ENCODE measurements around the gene PKD1.
"Not testable (repeated sequence)": the region's sequence is repeated elsewhere in the genome, so short reads cannot be mapped to it uniquely, and the experiment has no call there.

PKD1 gene

DNA sequence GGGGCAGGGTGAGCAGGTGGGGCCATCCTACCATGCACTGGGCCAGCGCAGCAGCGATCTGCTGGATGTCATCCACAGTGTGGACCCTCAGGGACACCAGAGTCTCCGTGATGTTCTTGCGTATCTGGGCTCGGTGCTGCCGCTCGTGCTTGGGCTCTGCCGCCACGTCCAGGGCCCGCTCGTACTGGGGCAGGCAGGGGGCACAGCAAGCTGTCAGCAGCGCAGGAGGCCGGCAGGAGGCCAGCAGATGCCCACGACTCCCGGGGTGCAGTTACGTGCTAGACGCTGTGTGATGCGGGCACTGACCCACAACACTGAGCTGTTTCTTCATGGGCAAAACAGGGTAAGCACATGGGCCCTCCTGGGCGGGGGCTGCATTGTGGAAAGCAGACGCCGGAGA is 30.4 kb downstream of the PKD1 start:
- not testable (repeated sequence) for H3K4me3 ChIP-seq (ENCODE audit: low read depth, low read length); H3K27ac ChIP-seq (ENCODE audit: low read depth, low read length); H3K36me3 ChIP-seq (ENCODE audit: insufficient read depth, low read length); H3K27me3 ChIP-seq (ENCODE audit: insufficient read depth, low read length); H3K4me1 ChIP-seq (ENCODE audit: control insufficient read depth, insufficient read depth, low read length, unreplicated experiment); H3K79me2 ChIP-seq (ENCODE audit: control insufficient read depth, insufficient read depth, low read length, unreplicated experiment); H2AFZ ChIP-seq (ENCODE audit: low read length, unreplicated experiment)

DNA sequence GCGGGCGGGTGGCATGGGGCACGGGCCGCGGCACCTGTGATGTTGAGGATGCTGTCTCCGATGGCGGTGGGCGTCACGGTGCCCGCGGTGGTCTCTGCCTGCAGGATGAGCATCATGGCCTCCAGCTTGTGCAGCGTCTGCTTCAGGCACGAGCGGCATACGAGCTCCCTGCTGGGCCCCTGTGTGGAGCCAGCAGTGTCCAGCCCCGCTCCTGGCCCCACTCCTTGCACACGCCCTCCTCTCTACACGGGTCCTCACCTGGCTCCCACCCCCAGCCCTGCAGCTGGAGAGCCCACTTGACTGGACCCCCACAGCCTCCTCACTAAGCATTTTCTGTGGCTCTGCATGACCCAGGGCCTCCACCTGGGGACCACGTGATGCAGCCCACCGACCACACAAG is 31.2 kb downstream of the PKD1 start:
- H2AFZ ChIP-seq (ENCODE audit: low read length, unreplicated experiment); H3K36me3 ChIP-seq (ENCODE audit: insufficient read depth, low read length); H3K4me3 ChIP-seq (ENCODE audit: low read depth, low read length); H3K79me2 ChIP-seq (ENCODE audit: control insufficient read depth, insufficient read depth, low read length, unreplicated experiment); H3K27ac ChIP-seq (ENCODE audit: low read depth, low read length); H3K27me3 ChIP-seq (ENCODE audit: insufficient read depth, low read length); H3K4me1 ChIP-seq (ENCODE audit: control insufficient read depth, insufficient read depth, low read length, unreplicated experiment): not testable (repeated sequence)

DNA sequence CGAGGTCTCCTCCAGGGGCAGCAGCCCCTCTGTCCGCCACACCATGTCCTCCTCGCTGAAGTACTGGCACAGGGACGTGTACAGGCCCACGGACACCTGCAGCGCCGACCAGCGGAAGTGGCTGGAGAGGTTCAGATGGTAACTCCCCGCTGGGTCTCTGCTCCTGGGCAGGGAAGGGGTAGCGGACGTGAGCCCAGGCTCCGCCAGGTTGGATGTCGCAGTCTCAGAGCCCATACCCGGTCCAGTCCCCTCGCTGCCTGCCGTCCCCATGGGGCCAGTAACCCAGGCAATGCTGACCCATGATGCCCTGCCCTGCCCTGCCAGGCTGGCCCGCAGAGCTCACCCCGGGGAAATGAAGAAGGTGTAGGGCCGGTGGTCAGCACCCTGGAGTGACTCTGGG is 33.2 kb downstream of the PKD1 start:
- Histone ChIP-seq H3K4me1 (ENCODE audit: control insufficient read depth, insufficient read depth, low read length, unreplicated experiment) (peaks cover 7% of the 10 kb centered on the region), H3K27ac (ENCODE audit: low read depth, low read length) (no peak overlapping the region), H3K36me3 (ENCODE audit: insufficient read depth, low read length) (no peaks in the 10 kb centered on the region), H2AFZ (ENCODE audit: low read length, unreplicated experiment) (no peak overlapping the region), H3K79me2 (ENCODE audit: control insufficient read depth, insufficient read depth, low read length, unreplicated experiment) (no peaks in the 10 kb centered on the region), H3K27me3 (ENCODE audit: insufficient read depth, low read length) (no peaks in the 10 kb centered on the region), H3K4me3 (ENCODE audit: low read depth, low read length) (no peak overlapping the region)

DNA sequence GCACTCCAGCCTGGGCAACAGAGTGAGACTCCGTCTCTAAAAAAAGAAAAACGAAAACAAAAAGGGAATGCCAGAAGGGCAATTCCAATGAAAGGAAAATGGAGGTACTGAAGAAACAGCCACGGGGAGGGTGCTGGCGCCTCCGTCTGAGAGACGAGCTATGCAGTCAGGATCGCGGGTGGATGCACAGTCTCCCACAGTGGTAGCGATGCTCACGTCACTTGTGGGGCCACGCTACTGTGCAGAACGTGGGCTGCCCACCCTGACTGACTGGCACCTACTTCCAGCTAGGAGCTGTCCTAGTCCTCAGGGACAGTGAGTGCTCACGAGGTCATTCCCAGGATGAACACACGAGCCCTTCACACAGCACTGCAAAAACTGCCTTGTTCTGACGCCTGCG is 34.1 kb downstream of the PKD1 start:
- not testable (repeated sequence) for H3K4me1 ChIP-seq (ENCODE audit: control insufficient read depth, insufficient read depth, low read length, unreplicated experiment); H2AFZ ChIP-seq (ENCODE audit: low read length, unreplicated experiment); H3K27ac ChIP-seq (ENCODE audit: low read depth, low read length); H3K27me3 ChIP-seq (ENCODE audit: insufficient read depth, low read length); H3K36me3 ChIP-seq (ENCODE audit: insufficient read depth, low read length); H3K79me2 ChIP-seq (ENCODE audit: control insufficient read depth, insufficient read depth, low read length, unreplicated experiment); H3K4me3 ChIP-seq (ENCODE audit: low read depth, low read length)

DNA sequence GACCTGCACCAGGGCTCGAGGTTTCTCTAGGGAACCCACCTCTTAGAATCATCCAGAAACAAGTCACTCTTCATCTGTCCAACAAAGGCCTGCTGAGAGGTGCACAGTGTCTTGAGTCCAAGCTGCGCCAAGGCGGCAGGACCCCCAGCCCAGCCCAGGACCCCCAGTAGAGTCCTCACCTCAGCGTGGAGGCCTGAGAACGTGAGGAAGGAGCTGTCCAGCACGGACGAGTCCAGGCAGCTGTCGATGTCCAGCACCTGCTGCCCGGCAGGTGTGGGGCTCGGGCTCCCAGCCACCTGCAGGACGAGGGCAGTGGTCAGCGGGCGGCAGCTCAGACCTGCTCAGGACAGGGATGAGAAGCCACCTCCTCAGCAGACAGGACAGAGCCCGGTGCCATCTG is 38.0 kb downstream of the PKD1 start:
- not testable (repeated sequence) for H2AFZ ChIP-seq (ENCODE audit: low read length, unreplicated experiment); H3K27ac ChIP-seq (ENCODE audit: low read depth, low read length); H3K36me3 ChIP-seq (ENCODE audit: insufficient read depth, low read length); H3K4me1 ChIP-seq (ENCODE audit: control insufficient read depth, insufficient read depth, low read length, unreplicated experiment); H3K79me2 ChIP-seq (ENCODE audit: control insufficient read depth, insufficient read depth, low read length, unreplicated experiment); H3K27me3 ChIP-seq (ENCODE audit: insufficient read depth, low read length); H3K4me3 ChIP-seq (ENCODE audit: low read depth, low read length)

DNA sequence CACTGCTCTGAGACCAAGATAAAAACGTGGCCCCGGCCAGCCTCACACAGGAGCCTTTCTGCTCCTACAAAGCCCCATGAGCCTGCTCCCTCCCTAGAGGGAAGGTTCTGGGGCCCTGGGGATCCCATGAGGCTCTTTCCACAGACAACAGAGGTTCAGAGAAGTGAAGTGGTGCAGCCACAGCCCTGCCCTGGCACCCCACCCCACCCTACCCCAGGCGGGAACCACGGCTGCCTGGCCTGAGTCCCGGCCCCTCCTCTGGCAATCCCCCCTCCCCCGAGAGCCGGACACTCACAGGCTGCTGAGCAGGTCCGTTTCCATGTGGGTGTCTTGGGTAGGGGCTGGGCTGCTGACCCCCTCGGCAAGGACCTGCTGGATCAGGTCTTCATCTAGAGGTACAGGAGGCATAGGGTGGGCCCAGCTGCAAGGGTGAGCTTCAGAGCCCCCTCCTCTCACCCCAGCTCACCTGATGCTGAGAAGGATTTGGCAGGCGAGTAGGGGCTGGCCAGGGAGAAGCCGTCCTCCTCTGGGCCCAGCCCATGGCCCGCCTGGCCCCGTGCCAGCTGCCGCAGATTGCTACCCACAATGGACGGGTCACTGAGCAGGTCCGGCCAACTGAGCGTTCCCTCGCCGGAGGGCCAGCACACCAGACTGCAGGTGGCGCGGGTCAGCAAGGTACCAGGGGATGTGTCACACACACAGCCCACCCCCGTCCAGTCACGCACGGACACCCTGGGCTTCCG is 38.7 kb downstream of the PKD1 start:
- Histone ChIP-seq H3K27me3 (ENCODE audit: insufficient read depth, low read length) (no peaks in the 10 kb centered on the region), H3K79me2 (ENCODE audit: control insufficient read depth, insufficient read depth, low read length, unreplicated experiment) (no peaks in the 10 kb centered on the region), H3K27ac (ENCODE audit: low read depth, low read length) (no peak overlapping the region), H2AFZ (ENCODE audit: low read length, unreplicated experiment) (no peak overlapping the region), H3K36me3 (ENCODE audit: insufficient read depth, low read length) (peaks cover 6% of the 10 kb centered on the region; the same call in 1 of the 2 replicates), H3K4me1 (ENCODE audit: control insufficient read depth, insufficient read depth, low read length, unreplicated experiment) (peaks cover 9% of the 10 kb centered on the region), H3K4me3 (ENCODE audit: low read depth, low read length) (no peak overlapping the region)

DNA sequence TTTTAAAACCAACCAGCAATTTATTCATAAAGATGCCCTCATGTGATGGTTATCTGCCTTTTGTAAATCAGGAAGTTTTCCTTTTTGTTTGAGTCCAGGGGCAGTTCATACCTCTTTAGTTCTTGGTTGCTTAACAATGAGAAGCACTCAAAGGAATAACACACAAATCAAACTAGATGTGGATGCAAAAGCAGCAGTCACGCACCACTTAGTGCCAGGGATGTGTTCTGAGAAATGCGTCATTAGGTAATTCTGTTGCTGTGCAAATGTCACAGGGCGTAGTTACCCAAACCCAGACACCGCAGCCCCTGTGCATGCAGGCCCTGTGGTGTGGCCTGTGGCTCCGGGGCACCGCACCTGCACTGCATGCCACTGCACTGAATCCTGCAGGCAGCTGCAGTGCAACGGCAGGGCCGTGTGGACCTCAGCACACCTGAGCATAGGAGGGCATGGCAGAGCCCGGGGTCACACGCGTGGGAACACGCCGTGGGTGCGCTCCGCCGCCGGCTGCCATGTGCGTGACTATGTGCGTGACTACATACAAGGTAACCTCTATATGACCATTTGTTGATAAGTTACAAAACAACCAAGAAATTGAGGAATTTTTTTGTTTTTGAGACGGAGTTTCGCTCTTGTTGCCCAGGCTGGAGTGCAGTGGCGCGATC is 39.6 kb downstream of the PKD1 start:
- Histone ChIP-seq H3K4me3 (ENCODE audit: low read depth, low read length) (no peak overlapping the region), H3K79me2 (ENCODE audit: control insufficient read depth, insufficient read depth, low read length, unreplicated experiment) (no peaks in the 10 kb centered on the region), H2AFZ (ENCODE audit: low read length, unreplicated experiment) (no peak overlapping the region), H3K27me3 (ENCODE audit: insufficient read depth, low read length) (no peaks in the 10 kb centered on the region), H3K27ac (ENCODE audit: low read depth, low read length) (peak overlapping the region; percentile 40; the same call in 1 of the 2 replicates), H3K36me3 (ENCODE audit: insufficient read depth, low read length) (peaks cover 12% of the 10 kb centered on the region; the same call in 1 of the 2 replicates), H3K4me1 (ENCODE audit: control insufficient read depth, insufficient read depth, low read length, unreplicated experiment) (peaks cover 9% of the 10 kb centered on the region)

DNA sequence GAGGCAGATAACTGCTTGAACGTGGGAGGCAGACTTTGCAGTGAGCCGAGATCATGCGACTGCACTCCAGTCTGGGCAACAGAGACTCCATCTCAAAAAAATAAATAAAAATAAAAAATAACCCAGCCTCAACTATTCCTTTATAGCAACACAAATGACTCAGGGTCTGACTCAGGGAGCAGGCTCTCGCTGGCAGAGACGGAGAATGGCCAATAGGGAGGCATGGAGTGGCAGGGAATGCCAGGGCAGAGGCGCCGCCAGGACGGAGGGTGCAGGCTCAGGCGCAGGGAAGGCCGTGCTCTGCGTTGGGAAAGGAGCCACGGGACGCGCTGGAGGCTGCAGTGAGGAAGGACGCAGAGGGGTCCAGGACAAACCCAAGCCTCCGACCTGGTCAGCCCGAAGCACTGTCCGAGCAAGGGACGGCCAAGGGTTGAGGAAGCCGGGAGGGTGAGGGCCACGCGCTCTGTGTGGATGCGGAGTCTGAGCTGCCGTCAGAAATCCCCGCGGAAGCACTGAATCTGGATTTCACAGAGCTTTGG is 40.3 kb downstream of the PKD1 start:
- peaks cover 16% of the 10 kb centered on the region; the same call in 1 of the 2 replicates for H3K36me3 ChIP-seq (ENCODE audit: insufficient read depth, low read length)
- H3K27ac ChIP-seq (ENCODE audit: low read depth, low read length), result peak overlapping the region; percentile 40; the same call in 1 of the 2 replicates

DNA sequence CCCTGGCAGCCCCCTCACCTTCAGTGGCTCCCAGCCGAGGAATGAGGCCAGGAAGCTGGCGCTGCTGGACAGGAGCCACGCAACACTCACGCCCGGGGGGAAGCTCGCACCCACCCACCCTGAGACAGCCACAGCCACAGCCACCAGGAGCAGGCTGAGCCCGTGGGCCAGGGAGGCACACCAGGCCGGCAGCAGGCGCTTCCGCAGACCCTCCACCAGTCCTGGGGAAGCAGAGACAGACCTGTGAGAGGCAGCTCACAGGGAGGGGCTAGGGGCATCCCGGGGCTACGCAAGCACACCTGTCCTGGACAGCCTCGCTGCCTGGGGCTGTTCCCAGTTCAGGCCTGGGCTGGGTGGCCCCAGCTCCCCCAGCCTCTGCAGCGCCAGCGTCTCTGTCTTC is 41.9 kb downstream of the PKD1 start:
- no peaks in the 10 kb centered on the region for H3K27me3 ChIP-seq (ENCODE audit: insufficient read depth, low read length)
- peaks cover 21% of the 10 kb centered on the region; the same call in 1 of the 2 replicates for H3K36me3 ChIP-seq (ENCODE audit: insufficient read depth, low read length)
- H3K27ac ChIP-seq (ENCODE audit: low read depth, low read length), result no peak overlapping the region
- no peak overlapping the region for H2AFZ ChIP-seq (ENCODE audit: low read length, unreplicated experiment)
- H3K4me3 ChIP-seq (ENCODE audit: low read depth, low read length), result no peak overlapping the region
- peaks cover 9% of the 10 kb centered on the region for H3K4me1 ChIP-seq (ENCODE audit: control insufficient read depth, insufficient read depth, low read length, unreplicated experiment)
- H3K79me2 ChIP-seq (ENCODE audit: control insufficient read depth, insufficient read depth, low read length, unreplicated experiment), result no peaks in the 10 kb centered on the region

More for the DNA sequence above, 40.3 kb downstream of the PKD1 start:
- no peak overlapping the region for H3K4me3 ChIP-seq (ENCODE audit: low read depth, low read length)
- no peaks in the 10 kb centered on the region for H3K79me2 ChIP-seq (ENCODE audit: control insufficient read depth, insufficient read depth, low read length, unreplicated experiment)
- no peaks in the 10 kb centered on the region for H3K27me3 ChIP-seq (ENCODE audit: insufficient read depth, low read length)
- H3K4me1 ChIP-seq (ENCODE audit: control insufficient read depth, insufficient read depth, low read length, unreplicated experiment), result peaks cover 9% of the 10 kb centered on the region
- H2AFZ ChIP-seq (ENCODE audit: low read length, unreplicated experiment), result no peak overlapping the region

DNA sequence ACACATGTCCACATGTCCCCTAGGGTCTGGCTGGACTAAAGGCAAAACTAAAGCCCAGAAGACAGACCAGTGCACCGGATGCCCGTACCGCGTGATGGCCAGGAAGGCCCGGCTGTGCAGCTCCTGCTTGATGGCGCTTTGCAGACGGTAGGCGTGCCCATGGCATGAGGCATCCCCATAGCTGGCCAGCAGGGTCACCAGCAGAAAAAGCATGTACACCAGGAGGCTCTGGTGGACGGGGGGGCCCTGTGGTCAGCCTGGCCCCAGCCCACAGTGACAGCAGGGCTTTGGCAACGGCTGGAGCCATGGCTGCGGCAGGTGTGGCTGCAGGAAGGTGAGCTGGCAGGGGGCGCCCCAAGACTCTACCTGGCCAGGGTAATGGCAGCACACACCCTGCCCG is 42.8 kb downstream of the PKD1 start:
- no peaks in the 10 kb centered on the region for H3K79me2 ChIP-seq (ENCODE audit: control insufficient read depth, insufficient read depth, low read length, unreplicated experiment)
- H3K27me3 ChIP-seq (ENCODE audit: insufficient read depth, low read length), result no peaks in the 10 kb centered on the region
- peaks cover 9% of the 10 kb centered on the region for H3K4me1 ChIP-seq (ENCODE audit: control insufficient read depth, insufficient read depth, low read length, unreplicated experiment)
- no peak overlapping the region for H3K4me3 ChIP-seq (ENCODE audit: low read depth, low read length)
- H2AFZ ChIP-seq (ENCODE audit: low read length, unreplicated experiment), result no peak overlapping the region
- no peak overlapping the region for H3K27ac ChIP-seq (ENCODE audit: low read depth, low read length)
- peaks cover 21% of the 10 kb centered on the region; the same call in 1 of the 2 replicates for H3K36me3 ChIP-seq (ENCODE audit: insufficient read depth, low read length)

DNA sequence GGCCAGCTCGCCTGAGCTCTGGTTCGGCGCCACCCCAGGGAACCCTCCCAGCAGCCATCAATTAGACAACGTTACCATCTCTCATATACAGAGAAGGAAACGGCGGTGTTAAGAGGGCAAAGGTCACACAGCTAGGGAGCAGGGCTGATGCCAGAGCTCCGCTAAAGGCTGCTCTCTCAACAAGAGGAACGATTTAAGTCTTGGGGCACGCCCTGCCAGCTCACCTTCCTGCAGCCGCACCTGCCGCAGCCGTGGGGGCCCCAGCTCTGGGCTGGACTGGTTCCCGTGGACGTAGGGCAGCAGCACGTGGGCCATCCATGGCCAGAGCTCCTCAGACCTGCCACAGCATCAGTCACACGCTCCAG is 43.5 kb downstream of the PKD1 start:
- Histone ChIP-seq H3K27me3 (ENCODE audit: insufficient read depth, low read length) (no peaks in the 10 kb centered on the region), H3K27ac (ENCODE audit: low read depth, low read length) (no peak overlapping the region), H3K4me1 (ENCODE audit: control insufficient read depth, insufficient read depth, low read length, unreplicated experiment) (peaks cover 9% of the 10 kb centered on the region), H3K4me3 (ENCODE audit: low read depth, low read length) (no peak overlapping the region), H3K79me2 (ENCODE audit: control insufficient read depth, insufficient read depth, low read length, unreplicated experiment) (no peaks in the 10 kb centered on the region), H2AFZ (ENCODE audit: low read length, unreplicated experiment) (no peak overlapping the region), H3K36me3 (ENCODE audit: insufficient read depth, low read length) (peaks cover 21% of the 10 kb centered on the region; the same call in 1 of the 2 replicates)
